Thyroid gland (tissue), 4 donors: Measurements from ENCODE around the gene LAMC1. TPM values are rescaled to one million over a fixed set of nuclear protein-coding genes. Genes with fewer than 3 reads are reported as not detected.

Experiments
- DNase-seq, 2 donors: peaks; one replicate each; pipeline ENCODE4 v3.0.0-alpha.2; 2019
- H3K27ac ChIP-seq, 3 donors: fragments of 200-600 bp; sonication (generic); 1 replicate in 2 of 3; 2 replicates in 1 of 3; pipeline ENCODE4 v1.5.1; 2016 to 2019; ENCODE audit warnings: mild to moderate bottlenecking in 1 of 3, moderate library complexity in 1 of 3
- H3K27me3 ChIP-seq: fragments of 200-600 bp; sonication (generic); one replicate; pipeline ENCODE4 v1.5.1; 2019
- H3K36me3 ChIP-seq, 2 donors: fragments of 200-600 bp; sonication (generic); one replicate each; pipeline ENCODE4 v1.5.1; 2016 to 2019
- H3K4me1 ChIP-seq, 2 donors: fragments of 200-600 bp; sonication (generic); one replicate each; pipeline ENCODE4 v1.5.1; 2017 to 2019
- H3K4me3 ChIP-seq, 3 donors: fragments of 200-600 bp; sonication (generic); replicated peaks in 1 of 3; 1 replicate in 2 of 3; 2 replicates in 1 of 3; pipeline ENCODE4 v1.5.1; 2016; ENCODE audit warnings: mild to moderate bottlenecking in 1 of 3
- H3K9me3 ChIP-seq: fragments of 200-600 bp; sonication (generic); one replicate; pipeline ENCODE4 v1.5.1; 2017
- CTCF ChIP-seq, 6 experiments: fragments of 200-600 bp in 3 of 6; fragments of 450-650 bp in 3 of 6; sonication (generic) in 3 of 6; IDR thresholded peaks; one replicate each; pipeline ENCODE4 v1.5.1; 2016 to 2019; ENCODE audit warnings: antibody characterized with exemption in 6 of 6, mild to moderate bottlenecking in 2 of 6, inconsistent platforms in 1 of 6, moderate library complexity in 1 of 6
- POLR2A ChIP-seq, 2 donors: fragments of 450-650 bp; IDR thresholded peaks; one replicate each; pipeline ENCODE4 v1.6.1; 2017; ENCODE audit warnings: antibody characterized with exemption in 2 of 2, mild to moderate bottlenecking in 2 of 2, moderate library complexity in 1 of 2
- WGBS, 2 donors: methylation state at CpG; one replicate each; pipeline ENCODE4 v1.1.5; 2017; 5-methylcytosine and 5-hydroxymethylcytosine counted together
- intact Hi-C: fragments of 100-400 bp; cut with DNase I; formaldehyde crosslinking; loops from one replicate; pipeline ENCODE4 v1.15.1; 2023
- total RNA-seq, 4 donors: library from RNA; depleted of rRNA; stranded (reverse); fragments of >200 nt; gene quantifications; one replicate each; pipeline ENCODE4 v1.2.3, GENCODE V29; 2016

The LAMC1 gene
- total RNA-seq, 4 donors from 2014 or later, result 150 to 213 (median 174) TPM

GRCh38 chr1:183024317-183025009 lies 1.2 kb downstream of the LAMC1 start:
- intact Hi-C loops, result no loop called here
- no peak for DNase-seq
- no peaks in the 10 kb centered on the region for H3K27me3 ChIP-seq
- TF ChIP-seq CTCF (IDR thresholded peaks at IDR 0.05), result no peak
- no peak for TF ChIP-seq POLR2A (IDR thresholded peaks at IDR 0.05)
- peak overlapping the region; percentile 40 to 83 (median 56) for H3K4me3 ChIP-seq
- 1% methylated on average over 14 of the region's 14 CpGs for WGBS, 2 donors
- no peaks in the 10 kb centered on the region for H3K36me3 ChIP-seq
- H3K9me3 ChIP-seq, result no peaks in the 10 kb centered on the region
- peaks cover 39 to 52% of the 10 kb centered on the region in 2 donors for H3K4me1 ChIP-seq
- peak overlapping the region; percentile 100 for H3K27ac ChIP-seq

GRCh38 chr1:183025010-183025337 lies 1.8 kb downstream of the LAMC1 start:
- 10 to 11% methylated on average over 3 of the region's 3 CpGs for WGBS, 2 donors
- no peak for DNase-seq
- peak overlapping the region; percentile 40 to 83 (median 56) for H3K4me3 ChIP-seq
- peaks cover 39 to 54% of the 10 kb centered on the region in 2 donors for H3K4me1 ChIP-seq
- intact Hi-C loops, result no loop called here
- peak overlapping the region; percentile 100 for H3K27ac ChIP-seq
- TF ChIP-seq POLR2A (IDR thresholded peaks at IDR 0.05) (no peak), CTCF (IDR thresholded peaks at IDR 0.05) (no peak)
- H3K9me3 ChIP-seq, result no peaks in the 10 kb centered on the region
- no peaks in the 10 kb centered on the region for H3K27me3 ChIP-seq
- H3K36me3 ChIP-seq, result no peaks in the 10 kb centered on the region

- Histone ChIP-seq H3K27me3 (no peaks in the 10 kb centered on the region), H3K36me3 (no peaks in the 10 kb centered on the region), H3K4me3 (peak overlapping the region in 2 of 3 donors; percentile 4 to 83), H3K9me3 (no peaks in the 10 kb centered on the region), H3K4me1 (peaks cover 44 to 52% of the 10 kb centered on the region in 2 donors), H3K27ac (peak overlapping the region; percentile 100)
- TF ChIP-seq POLR2A (IDR thresholded peaks at IDR 0.05) (no peak), CTCF (IDR thresholded peaks at IDR 0.05) (no peak)
- WGBS, 2 donors, result 16 to 20% methylated on average over 4 of the region's 4 CpGs
- intact Hi-C loops, result no loop called here
- no peak for DNase-seq
Observed at GRCh38 chr1:183025782-183026774, 2.9 kb downstream of the LAMC1 start.

- Histone ChIP-seq H3K4me3 (no peak overlapping the region), H3K27ac (peak overlapping the region; percentile 70 to 100 (median 100)), H3K4me1 (peaks cover 46 to 47% of the 10 kb centered on the region in 2 donors), H3K27me3 (no peaks in the 10 kb centered on the region), H3K36me3 (no peaks in the 10 kb centered on the region), H3K9me3 (no peaks in the 10 kb centered on the region)
- TF ChIP-seq CTCF (IDR thresholded peaks at IDR 0.05) (no peak), POLR2A (IDR thresholded peaks at IDR 0.05) (no peak)
- no peak for DNase-seq
- WGBS, 2 donors, result 29 to 32% methylated on average over 3 of the region's 3 CpGs
- intact Hi-C loops, result no loop called here
Observed at GRCh38 chr1:183027031-183027430, 3.8 kb downstream of the LAMC1 start.

GRCh38 chr1:183027791-183028190 lies 4.6 kb downstream of the LAMC1 start:
- H3K36me3 ChIP-seq, result no peaks in the 10 kb centered on the region
- H3K27ac ChIP-seq, result peak overlapping the region; percentile 70 to 100 (median 100)
- H3K4me3 ChIP-seq, result no peak overlapping the region
- intact Hi-C loops, result no loop called here
- no peaks in the 10 kb centered on the region for H3K9me3 ChIP-seq
- TF ChIP-seq POLR2A (IDR thresholded peaks at IDR 0.05) (no peak), CTCF (IDR thresholded peaks at IDR 0.05) (no peak)
- no peaks in the 10 kb centered on the region for H3K27me3 ChIP-seq
- H3K4me1 ChIP-seq, result peaks cover 45 to 52% of the 10 kb centered on the region in 2 donors
- DNase-seq, result no peak
